Hypothalamus (tissue), 51 donors: ENCODE data around the gene FHAD1.

Experiments
- DNase-seq, 51 donors: peaks; one replicate each; lab custom pipeline; 2025; lab: John Stamatoyannopoulos, UW

Gene FHAD1

GRCh38 chr1:15323989-15324868 is 77.2 kb downstream of the FHAD1 start:
- DNase-seq = no peak

- no peak for DNase-seq
These were observed 77.9 kb downstream of the FHAD1 start for GRCh38 chr1:15324869-15325335.

GRCh38 chr1:15325375-15326085 is 78.5 kb downstream of the FHAD1 start:
- no peak for DNase-seq

DNA sequence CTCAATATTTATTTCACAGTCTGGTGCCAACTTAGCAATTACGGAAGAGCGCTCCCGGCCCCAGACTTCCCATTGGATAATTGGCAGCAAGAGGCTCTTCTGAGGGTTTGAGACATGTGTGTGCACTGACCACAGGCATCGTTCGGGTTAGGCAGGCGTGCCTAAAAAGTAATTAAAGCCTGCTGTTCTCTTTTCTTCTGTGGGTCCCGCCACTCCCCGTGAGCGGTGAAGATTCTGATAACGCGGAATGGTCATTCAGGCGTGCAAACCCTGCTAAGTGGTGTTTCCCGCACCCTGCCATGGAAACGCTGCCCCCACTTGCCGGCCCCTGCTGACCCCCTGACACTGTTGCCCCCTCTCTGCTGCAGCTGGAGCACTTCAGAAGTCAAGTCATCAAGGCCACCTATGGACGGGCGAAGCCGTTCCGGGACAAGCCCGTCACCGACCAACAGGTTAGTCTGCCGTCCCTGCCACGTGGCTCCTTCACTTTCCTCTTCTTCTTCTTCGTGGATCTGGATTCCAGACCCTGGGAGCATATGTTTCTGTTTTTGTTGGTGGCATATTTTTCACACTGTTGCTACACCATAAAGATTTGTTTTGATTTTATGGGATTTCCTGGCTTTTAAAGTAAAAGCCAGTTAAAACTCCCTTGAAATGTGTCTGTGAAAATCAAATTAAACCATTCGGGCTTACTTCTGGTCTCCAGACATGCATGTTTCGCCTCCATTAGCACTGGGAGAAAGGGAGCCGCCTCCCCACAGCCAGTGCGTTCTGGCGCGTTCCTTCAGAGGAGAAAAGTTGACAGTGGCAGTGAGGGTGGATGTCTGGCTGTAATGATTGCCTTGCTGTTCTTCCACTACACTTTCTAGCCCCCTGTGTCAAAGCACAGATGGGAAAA is 79.9 kb downstream of the FHAD1 start:
- no peak for DNase-seq

GRCh38 chr1:15328351-15329103 is 81.5 kb downstream of the FHAD1 start:
- DNase-seq = peak in 33 of 51 donors; percentile 6 to 49 (median 27)

GRCh38 chr1:15329104-15329820 is 82.2 kb downstream of the FHAD1 start:
- DNase-seq = no peak

GRCh38 chr1:15330028-15330427 is 83.0 kb downstream of the FHAD1 start:
- no peak for DNase-seq

DNA sequence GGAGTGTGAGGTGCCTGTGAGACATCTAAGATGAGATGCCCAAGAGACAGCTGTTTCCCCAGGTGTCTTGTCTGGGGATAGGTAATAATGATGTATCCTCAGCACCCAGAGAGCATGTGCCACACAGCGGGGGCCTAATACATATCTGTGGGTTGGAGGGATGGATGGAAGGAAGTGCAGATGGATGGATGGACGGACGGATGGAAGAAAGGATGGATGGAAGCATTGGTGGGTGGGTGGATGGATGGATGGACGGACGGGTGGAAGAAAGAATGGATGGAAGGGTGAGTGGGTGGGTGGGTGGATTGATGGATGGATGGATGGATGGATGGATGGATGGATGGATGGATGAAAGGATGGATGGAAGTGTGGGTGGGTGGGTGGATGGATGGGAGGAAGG is 84.2 kb downstream of the FHAD1 start:
- DNase-seq = no peak

GRCh38 chr1:15331734-15332133 is 84.7 kb downstream of the FHAD1 start:
- DNase-seq = no peak

- no peak for DNase-seq
These were observed 85.5 kb downstream of the FHAD1 start for GRCh38 chr1:15332525-15332924.

GRCh38 chr1:15332952-15333715 is 86.1 kb downstream of the FHAD1 start:
- DNase-seq = no peak

DNA sequence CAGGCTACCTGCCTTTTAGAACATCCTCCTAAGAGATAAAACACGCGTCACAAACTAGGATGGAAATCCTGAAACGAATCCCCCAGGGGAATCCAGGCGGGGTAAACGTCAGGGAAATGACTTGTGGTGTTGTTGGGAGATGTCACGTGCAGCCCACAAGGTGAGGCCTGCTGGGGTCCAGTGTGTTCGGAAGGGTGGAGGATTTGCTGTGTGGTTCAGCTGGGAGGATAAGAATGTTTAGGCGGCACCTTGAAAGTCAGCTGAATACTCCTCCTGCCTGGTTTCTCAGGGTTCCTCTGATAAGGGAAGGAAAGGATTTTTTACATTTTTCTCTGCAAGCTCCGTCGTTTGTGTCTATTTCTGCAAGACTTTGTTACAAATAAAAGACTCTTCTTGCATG is 88.0 kb downstream of the FHAD1 start:
- no peak for DNase-seq

DNA sequence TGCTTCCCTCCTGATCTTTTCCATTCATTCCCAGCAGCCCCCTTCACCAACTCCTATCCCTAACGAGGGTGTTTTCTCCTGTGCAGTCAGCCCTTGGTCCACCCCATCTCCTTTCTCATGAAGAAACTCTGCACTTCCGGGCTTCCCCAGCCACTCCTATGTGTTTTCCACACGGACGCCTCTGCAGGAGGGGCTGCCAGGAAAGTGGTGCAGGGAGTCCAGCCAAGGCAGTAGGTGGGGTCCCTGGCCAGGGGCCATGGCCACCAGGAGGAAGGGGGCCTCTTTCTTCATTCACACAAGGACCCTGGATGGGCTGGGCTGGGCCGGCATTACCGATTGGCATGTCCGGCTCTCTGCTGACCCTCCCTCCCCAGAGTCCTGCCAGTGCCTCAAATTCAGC is 89.8 kb downstream of the FHAD1 start:
- DNase-seq = no peak

GRCh38 chr1:15337656-15338402 is 90.8 kb downstream of the FHAD1 start:
- no peak for DNase-seq

GRCh38 chr1:15339570-15339969 is 92.5 kb downstream of the FHAD1 start:
- DNase-seq = no peak

GRCh38 chr1:15341228-15341627 is 94.2 kb downstream of the FHAD1 start:
- no peak for DNase-seq

- no peak for DNase-seq
These were observed 94.8 kb downstream of the FHAD1 start for GRCh38 chr1:15341634-15342407.
